Subcutaneous preadipocyte (primary cell): ENCODE data around the gene RASSF1. TPM values are rescaled to one million over a fixed set of nuclear protein-coding genes. Genes with fewer than 3 reads are reported as not detected.

Source experiments
- total RNA-seq: library from RNA; depleted of rRNA; stranded (reverse); fragments of >200 nt; gene quantifications from 2 replicates; pipeline ENCODE4 v1.2.3, GENCODE V29; 2012

Gene RASSF1
- total RNA-seq = 23.9 and 25.0 TPM in 2 replicates

GRCh38 chr3:50340448-50341329, at the start of gene RASSF1:
TSS of gene RASSF1 (minus strand) at chr3:50340836. CDS start at chr3:50340805, 31 bp downstream.

GRCh38 chr3:50358911-50359759, 18.5 kb upstream of the RASSF1 start, which contains the start of gene TMEM115:
TSS of gene TMEM115 (minus strand) at chr3:50359521. CDS start at chr3:50359063, 458 bp downstream.

GRCh38 chr3:50350527-50351322, 10.1 kb upstream of the RASSF1 start, which contains the start of the genes CYB561D2 and NPRL2:
TSS of gene CYB561D2 (plus strand) at chr3:50350862. CDS start at chr3:50351434, 572 bp downstream.
TSS of gene NPRL2 (minus strand) at chr3:50350775. CDS start at chr3:50350652, 123 bp downstream.

GRCh38 chr3:50345586-50346234, 5.1 kb upstream of the RASSF1 start, which contains the start of gene ZMYND10:
TSS of gene ZMYND10 (minus strand) at chr3:50345732. CDS start at chr3:50345579, 153 bp downstream.

GRCh38 chr3:50327943-50328691, 12.5 kb downstream of the RASSF1 start, which contains the start of gene TUSC2:
TSS of gene TUSC2 (minus strand) at chr3:50328223. CDS start at chr3:50328099, 124 bp downstream.

GRCh38 chr3:50322386-50323091, 18.1 kb downstream of the RASSF1 start, which contains the start of gene HYAL2:
TSS of gene HYAL2 (minus strand) at chr3:50322745. CDS start at chr3:50320489, 2,256 bp downstream.

GRCh38 chr3:50303013-50303815, 37.4 kb downstream of the RASSF1 start, which contains the start of gene HYAL1:
TSS of gene HYAL1 (minus strand) at chr3:50303574. CDS start at chr3:50302956, 618 bp downstream.

GRCh38 chr3:50298836-50299637, 41.6 kb downstream of the RASSF1 start, which contains the start of the genes HYAL3 and NAA80:
TSS of gene HYAL3 (minus strand) at chr3:50299405. CDS start at chr3:50295602, 3,803 bp downstream.
TSS of gene NAA80 (minus strand) at chr3:50299405. CDS start at chr3:50297463, 1,942 bp downstream.

GRCh38 chr3:50292159-50293078, 48.2 kb downstream of the RASSF1 start, which contains the start of gene IFRD2:
TSS of gene IFRD2 (minus strand) at chr3:50292429. CDS start at chr3:50292274, 155 bp downstream.

Other genes starting within 250 kb of the RASSF1 start
- 0.73 and 6.5 TPM in 2 replicates for gene SEMA3F, start 185.5 kb downstream of the RASSF1 start, total RNA-seq
- gene GNAT1, start 149.2 kb downstream of the RASSF1 start, total RNA-seq = not detected in 2 replicates
- gene SLC38A3, start 135.6 kb downstream of the RASSF1 start, total RNA-seq = not detected in 2 replicates
- gene GNAI2, start 104.6 kb downstream of the RASSF1 start, total RNA-seq = 231 and 232 TPM in 2 replicates
- 0.59 and 0.73 TPM in 2 replicates for gene SEMA3B, start 71.7 kb downstream of the RASSF1 start, total RNA-seq
- not detected in 2 replicates for gene LSMEM2, start 61.7 kb downstream of the RASSF1 start, total RNA-seq
- 133 and 152 TPM in 2 replicates for gene IFRD2, start 48.4 kb downstream of the RASSF1 start, total RNA-seq
- 3.3 and 5.7 TPM in 2 replicates for gene HYAL3, start 41.4 kb downstream of the RASSF1 start, total RNA-seq
- gene NAA80, start 41.4 kb downstream of the RASSF1 start, total RNA-seq = 11.5 and 15.8 TPM in 2 replicates
- 2.7 and 3.7 TPM in 2 replicates for gene HYAL1, start 37.3 kb downstream of the RASSF1 start, total RNA-seq
- 32.0 and 34.4 TPM in 2 replicates for gene HYAL2, start 18.1 kb downstream of the RASSF1 start, total RNA-seq
- 10.7 and 11.9 TPM in 2 replicates for gene TUSC2, start 12.6 kb downstream of the RASSF1 start, total RNA-seq
- gene ZMYND10, start 4.9 kb upstream of the RASSF1 start, total RNA-seq = under 0.01 and 0.20 TPM in 2 replicates
- 23.5 and 28.7 TPM in 2 replicates for gene NPRL2, start 9.9 kb upstream of the RASSF1 start, total RNA-seq
- gene CYB561D2, start 10.0 kb upstream of the RASSF1 start, total RNA-seq = 18.8 and 25.4 TPM in 2 replicates
- 54.2 and 55.9 TPM in 2 replicates for gene TMEM115, start 18.7 kb upstream of the RASSF1 start, total RNA-seq
- gene CACNA2D2, start 162.8 kb upstream of the RASSF1 start, total RNA-seq = not detected in 2 replicates
- 7.2 and 8.5 TPM in 2 replicates for gene C3orf18, start 226.9 kb upstream of the RASSF1 start, total RNA-seq
- 6.6 and 11.5 TPM in 2 replicates for gene HEMK1, start 228.7 kb upstream of the RASSF1 start, total RNA-seq